Embryonic facial prominence (tissue), 1 donor: ENCODE results near the gene CTRB1.
"Not testable (repeated sequence)": the region's sequence is repeated elsewhere in the genome, so short reads cannot be mapped to it uniquely, and the experiment has no call there.

ENCODE experiments used
- DNase-seq: peaks from one replicate; pipeline ENCODE4 v3.0.0-alpha.2; 2016; ENCODE audit errors: extremely low spot score

Gene CTRB1

GRCh38 chr16:75240633-75241032 lies 21.8 kb downstream of the CTRB1 start:
- DNase-seq, result not testable (repeated sequence)

GRCh38 chr16:75241412-75241811 lies 22.6 kb downstream of the CTRB1 start:
- DNase-seq, result no peak

GRCh38 chr16:75241955-75242354 lies 23.2 kb downstream of the CTRB1 start:
- no peak for DNase-seq

- not testable (repeated sequence) for DNase-seq
Measured at GRCh38 chr16:75242436-75243078, 23.8 kb downstream of the CTRB1 start.

- no peak for DNase-seq
Measured at GRCh38 chr16:75243667-75244224, 25.0 kb downstream of the CTRB1 start.

GRCh38 chr16:75244225-75244809 lies 25.5 kb downstream of the CTRB1 start:
- no peak for DNase-seq

GRCh38 chr16:75244844-75245758 lies 26.3 kb downstream of the CTRB1 start:
- DNase-seq, result no peak

GRCh38 chr16:75246504-75247205 lies 27.9 kb downstream of the CTRB1 start:
- no peak for DNase-seq

- DNase-seq, result no peak
Measured at GRCh38 chr16:75247249-75247648, 28.5 kb downstream of the CTRB1 start.

GRCh38 chr16:75248142-75248535 lies 29.4 kb downstream of the CTRB1 start:
- no peak for DNase-seq

- no peak for DNase-seq
Measured at GRCh38 chr16:75248536-75249380, 30.0 kb downstream of the CTRB1 start.

GRCh38 chr16:75249441-75249840 lies 30.7 kb downstream of the CTRB1 start:
- no peak for DNase-seq

GRCh38 chr16:75250089-75250808 lies 31.5 kb downstream of the CTRB1 start:
- no peak for DNase-seq

- no peak for DNase-seq
Measured at GRCh38 chr16:75250809-75251279, 32.1 kb downstream of the CTRB1 start.

- no peak for DNase-seq
Measured at GRCh38 chr16:75251280-75252048, 32.7 kb downstream of the CTRB1 start, which contains the start of gene BCAR1. BCAR1 (minus strand) TSS chr16:75251624; CDS start chr16:75251482, 142 bp downstream.

GRCh38 chr16:75252049-75252864 lies 33.5 kb downstream of the CTRB1 start:
- DNase-seq, result no peak

GRCh38 chr16:75252946-75253911 lies 34.4 kb downstream of the CTRB1 start:
- DNase-seq, result peak; percentile 52
